CD4-positive, alpha-beta T cell treated with Interleukin-17A for 4 hours (primary cell): Measurements from ENCODE around the gene TMC3.
A peak's percentile ranks its signal among the peaks of the same experiment; 100 is the strongest.

ENCODE experiments used
- DNase-seq: peaks from one replicate; pipeline ENCODE4 v3.0.0-alpha.2; 2020; ENCODE audit warnings: mixed read lengths

The TMC3 gene

GRCh38 chr15:81297147-81297572 lies 76.9 kb downstream of the TMC3 start:
- no peak for DNase-seq

- peak; percentile 81 for DNase-seq
These were observed 77.3 kb downstream of the TMC3 start for GRCh38 chr15:81296673-81297072.

GRCh38 chr15:81296186-81296585 lies 77.8 kb downstream of the TMC3 start:
- no peak for DNase-seq

GRCh38 chr15:81295486-81296121 lies 78.4 kb downstream of the TMC3 start:
- DNase-seq, result no peak

GRCh38 chr15:81294516-81294880 lies 79.5 kb downstream of the TMC3 start:
- DNase-seq, result no peak

GRCh38 chr15:81293728-81294515 lies 80.1 kb downstream of the TMC3 start:
- DNase-seq, result peak; percentile 82

- DNase-seq, result peak; percentile 57
These were observed 81.5 kb downstream of the TMC3 start for GRCh38 chr15:81292523-81293001.

GRCh38 chr15:81291916-81292522 lies 82.0 kb downstream of the TMC3 start:
- DNase-seq, result no peak

GRCh38 chr15:81289910-81290309 lies 84.1 kb downstream of the TMC3 start:
- DNase-seq, result no peak

- no peak for DNase-seq
These were observed 85.4 kb downstream of the TMC3 start for GRCh38 chr15:81288616-81289015.

- DNase-seq, result no peak
These were observed 86.0 kb downstream of the TMC3 start for GRCh38 chr15:81288040-81288439.

- DNase-seq, result no peak
These were observed 87.3 kb downstream of the TMC3 start for GRCh38 chr15:81286621-81287121.

- DNase-seq, result no peak
These were observed 88.6 kb downstream of the TMC3 start for GRCh38 chr15:81285461-81285860.

GRCh38 chr15:81284256-81285031 lies 89.6 kb downstream of the TMC3 start:
- DNase-seq, result no peak

GRCh38 chr15:81282911-81283310 lies 91.1 kb downstream of the TMC3 start:
- no peak for DNase-seq

GRCh38 chr15:81282606-81282895 lies 91.5 kb downstream of the TMC3 start:
- DNase-seq, result no peak

- DNase-seq, result no peak
These were observed 92.0 kb downstream of the TMC3 start for GRCh38 chr15:81281766-81282605.

GRCh38 chr15:81281456-81281735 lies 92.6 kb downstream of the TMC3 start:
- DNase-seq, result no peak
